HG03378 (cell line): ENCODE measurements around the gene SOX1.

ENCODE experiments used
- ATAC-seq: cut with Tn5 transposase; IDR thresholded peaks from one replicate; pipeline ENCODE4 v1.9.1; 2021; ENCODE audit warnings: mild to moderate bottlenecking, moderate library complexity; ENCODE audit not compliant: unreplicated experiment

The SOX1 gene

GRCh38 chr13:112058519-112058873 is 8.5 kb upstream of the SOX1 start:
- no peak for ATAC-seq

- no peak for ATAC-seq
Observed at GRCh38 chr13:112058941-112059340, 8.0 kb upstream of the SOX1 start.

- ATAC-seq, result no peak
Observed at GRCh38 chr13:112059457-112060281, 7.3 kb upstream of the SOX1 start.

GRCh38 chr13:112060282-112060830 is 6.6 kb upstream of the SOX1 start:
- no peak for ATAC-seq

DNA sequence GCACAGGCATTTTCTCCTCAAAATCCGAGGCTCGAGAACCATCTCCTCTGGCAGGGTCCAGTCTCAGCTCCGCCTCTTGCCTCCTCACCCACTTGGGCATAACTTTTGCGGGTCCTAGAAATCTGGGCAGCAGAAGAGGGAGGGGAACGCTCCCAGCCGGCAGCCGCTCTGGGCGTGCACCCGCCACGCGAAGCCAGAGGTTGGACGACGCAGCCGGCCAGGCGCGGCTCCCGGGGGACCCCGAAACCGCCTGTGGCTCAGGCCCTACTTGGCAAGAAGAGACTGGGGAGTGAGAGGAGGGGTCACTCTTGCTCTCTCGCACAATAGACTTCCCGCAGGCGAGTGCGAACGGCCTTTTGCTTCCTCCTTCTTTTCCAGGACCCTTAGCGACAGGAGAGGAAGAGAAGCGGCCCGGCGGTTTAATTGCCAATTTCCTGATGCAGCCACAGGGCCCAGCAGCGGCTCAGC is 6.0 kb upstream of the SOX1 start:
- no peak for ATAC-seq

DNA sequence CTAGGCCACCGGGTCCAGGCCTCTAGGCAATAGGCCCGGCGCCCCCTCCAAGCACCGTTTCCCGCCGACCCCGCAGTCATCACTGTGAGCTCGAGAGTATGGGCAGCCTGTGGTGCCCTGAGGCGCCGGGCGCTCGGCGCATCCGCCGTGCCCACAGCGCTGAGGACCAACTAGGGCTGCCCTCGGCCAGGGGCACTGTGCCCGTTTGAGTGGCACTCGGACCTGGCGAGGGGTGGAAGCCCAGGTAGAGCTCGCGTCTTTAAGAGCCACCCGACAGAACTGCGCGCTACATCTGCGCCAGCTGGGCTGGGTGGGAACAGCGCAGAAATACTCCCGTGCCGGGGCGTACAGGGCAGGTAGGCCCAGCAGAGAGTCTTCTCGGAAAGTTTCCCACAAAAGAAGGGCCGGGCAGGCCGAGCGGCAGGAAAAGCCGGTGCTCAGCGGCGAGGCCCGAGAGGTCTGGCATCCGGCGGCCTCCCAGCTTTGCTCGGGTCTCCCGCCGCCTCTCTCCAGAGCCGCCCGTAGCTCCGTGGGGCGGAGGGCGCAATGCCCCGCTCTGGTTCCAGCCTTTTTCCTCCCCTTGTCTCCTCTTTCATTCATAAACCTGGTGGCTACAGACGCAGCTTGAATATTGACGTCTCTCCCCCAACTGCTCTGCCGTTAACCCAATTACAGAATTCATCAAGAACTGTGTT is 5.4 kb upstream of the SOX1 start:
- ATAC-seq, result no peak

- no peak for ATAC-seq
Observed at GRCh38 chr13:112062072-112062567, 4.8 kb upstream of the SOX1 start.

DNA sequence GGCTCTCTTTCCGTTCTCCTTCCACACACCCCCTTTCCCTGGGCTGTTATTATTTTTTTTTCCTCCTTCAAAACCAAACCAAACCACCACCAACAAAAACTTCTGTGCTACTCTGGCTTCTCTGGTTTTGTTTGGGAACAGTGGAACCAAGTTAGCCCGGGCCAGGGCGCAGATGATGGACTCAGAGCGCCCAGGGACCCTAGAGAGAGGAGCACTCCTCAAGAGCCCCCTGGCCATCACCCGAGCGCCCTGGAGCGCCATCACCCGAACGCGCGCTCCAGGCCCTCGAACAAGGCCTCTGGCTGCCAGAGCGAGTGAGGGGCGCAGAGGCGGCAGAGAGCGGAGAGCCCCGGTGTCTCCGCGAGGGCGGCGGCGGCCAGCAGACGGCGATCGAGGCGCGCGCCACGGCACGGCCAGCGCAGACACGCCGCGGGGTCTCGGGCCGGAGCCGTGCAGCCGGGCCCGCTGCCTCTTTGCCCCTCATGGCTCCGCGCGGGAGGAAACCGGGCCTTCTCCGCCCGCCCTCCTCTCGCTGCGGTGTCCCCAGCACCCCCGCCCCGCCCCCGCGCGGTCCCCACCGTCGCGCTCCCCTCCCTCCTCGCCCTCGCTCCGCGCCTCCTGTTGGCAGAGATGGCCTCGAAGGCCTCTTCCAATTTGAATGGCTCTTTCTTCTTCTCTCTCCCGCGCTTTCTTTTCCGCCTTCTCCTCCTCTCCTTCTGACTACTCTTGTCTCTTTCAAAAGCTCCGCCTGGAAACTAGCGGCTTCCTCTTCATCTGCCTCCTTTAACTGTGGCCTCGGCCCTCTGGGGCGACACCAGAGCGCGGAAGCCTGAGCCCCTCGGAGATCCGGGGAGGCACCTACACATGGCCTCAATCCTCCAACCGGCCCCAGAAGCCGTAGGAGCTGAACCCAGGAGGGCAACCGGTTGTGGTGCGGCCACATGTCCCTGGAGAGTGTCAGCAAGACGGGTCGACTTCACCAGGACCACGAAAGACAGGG is 4.1 kb upstream of the SOX1 start:
- no peak for ATAC-seq

GRCh38 chr13:112063807-112064206 is 3.1 kb upstream of the SOX1 start:
- ATAC-seq, result no peak

DNA sequence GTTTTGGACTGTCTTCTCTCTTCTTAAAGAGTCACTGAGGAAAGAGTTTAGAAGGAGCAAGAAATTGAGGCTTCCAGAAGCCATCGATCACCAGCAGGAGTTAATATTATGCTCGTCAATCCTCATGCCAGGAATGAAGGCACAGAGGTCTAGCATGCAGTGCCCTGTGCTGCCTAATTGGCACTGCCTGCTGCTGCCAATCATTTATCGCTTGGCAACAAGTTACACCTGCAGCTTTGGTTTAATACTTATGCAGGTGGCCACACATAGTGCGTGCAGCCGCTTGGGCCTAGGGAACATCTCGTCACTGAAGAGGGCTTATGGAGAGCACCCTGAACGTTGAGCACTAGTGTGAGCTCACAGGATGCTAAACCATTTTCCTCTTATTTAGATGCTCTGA is 2.7 kb upstream of the SOX1 start:
- no peak for ATAC-seq

DNA sequence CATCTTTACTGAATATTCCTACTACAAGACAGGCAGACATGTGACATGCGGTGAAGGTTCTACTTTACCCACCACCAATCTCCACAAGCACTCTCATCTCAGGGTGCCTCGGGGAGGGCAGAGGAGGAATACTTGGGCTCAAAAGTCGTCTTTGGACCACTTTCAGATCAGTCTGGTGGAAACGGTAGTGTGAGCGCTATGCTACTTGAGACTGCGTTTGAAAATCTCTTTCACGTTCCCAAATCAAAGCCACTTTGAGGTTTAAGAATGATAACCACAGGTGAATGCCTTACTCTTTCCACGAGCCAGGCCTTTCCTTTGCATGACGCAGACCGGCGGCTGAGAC is 1.5 kb upstream of the SOX1 start:
- ATAC-seq, result no peak

DNA sequence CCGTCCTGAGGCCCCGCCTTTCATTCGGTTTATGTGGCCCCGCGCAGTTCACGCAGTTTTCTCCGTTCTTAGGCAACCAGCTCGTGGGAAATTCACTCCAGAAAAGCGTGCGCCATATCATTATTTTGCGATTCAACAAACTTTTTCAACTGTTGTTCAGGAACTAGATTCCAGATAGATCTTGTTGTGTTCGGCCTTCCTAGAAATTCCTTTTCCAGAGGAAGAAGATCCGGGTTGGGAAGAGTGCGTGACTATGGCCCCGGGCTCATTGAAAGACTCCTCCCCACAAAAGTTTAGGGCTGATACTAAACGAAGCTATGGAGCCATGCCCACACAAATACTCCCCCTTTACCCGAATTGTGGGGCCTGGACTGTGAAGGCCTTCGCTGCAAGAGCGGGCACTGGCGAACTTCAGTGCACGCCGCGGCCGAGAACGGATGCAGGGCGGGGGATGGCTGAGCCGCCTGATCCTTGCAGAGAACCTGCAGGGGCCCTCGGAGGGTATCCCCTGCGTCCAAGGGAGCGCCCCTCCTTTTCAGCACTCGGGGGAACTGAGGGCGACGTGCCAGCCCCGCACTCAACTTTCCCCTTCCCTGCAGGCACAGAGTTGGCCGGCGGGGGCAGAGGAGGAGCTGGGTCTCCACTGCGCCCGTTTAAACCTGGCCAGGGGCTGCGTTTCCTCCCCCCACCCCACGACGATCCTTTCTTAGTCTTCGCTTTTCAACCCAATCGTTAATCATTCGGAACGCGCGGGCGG is 904 bp upstream of the SOX1 start:
- no peak for ATAC-seq

DNA sequence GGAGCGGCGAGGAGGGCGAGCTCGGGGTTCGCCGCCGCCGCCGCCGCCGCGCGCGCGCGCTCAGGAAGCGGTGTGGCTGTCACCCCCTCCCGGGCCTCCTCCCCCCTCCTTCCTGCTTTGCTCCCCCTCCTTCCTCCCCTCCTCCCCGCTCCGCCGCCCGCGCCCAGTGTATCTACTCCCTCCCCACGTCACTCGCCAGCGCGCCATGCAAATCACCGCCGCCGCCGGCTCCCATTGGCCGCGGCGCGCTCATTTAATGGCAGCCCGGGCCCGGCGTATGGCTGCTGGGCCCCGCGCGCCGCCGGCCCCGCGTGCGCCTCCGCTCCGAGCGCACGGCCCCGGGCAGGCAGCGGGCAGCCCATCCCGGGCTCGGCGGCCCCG is 335 bp upstream of the SOX1 start:
- no peak for ATAC-seq

- ATAC-seq, result no peak
Observed at GRCh38 chr13:112067871-112068539, 1.1 kb downstream of the SOX1 start.

GRCh38 chr13:112068540-112069060 is 1.7 kb downstream of the SOX1 start:
- no peak for ATAC-seq

GRCh38 chr13:112069061-112069844 is 2.3 kb downstream of the SOX1 start:
- no peak for ATAC-seq

- no peak for ATAC-seq
Observed at GRCh38 chr13:112069845-112070251, 2.9 kb downstream of the SOX1 start.

- no peak for ATAC-seq
Observed at GRCh38 chr13:112071102-112071722, 4.3 kb downstream of the SOX1 start.
